IMR-90 (cell line): ENCODE data around the gene SLFNL1. TPM values are rescaled to one million over a fixed set of nuclear protein-coding genes. Genes with fewer than 3 reads are reported as not detected.
A peak's percentile ranks its signal among the peaks of the same experiment; 100 is the strongest.

Source experiments
- ATAC-seq: fragments of 200-7000 bp; cut with Tn5 transposase; 2 replicates; pipeline ENCODE4 v1.9.1; 2020; ENCODE audit warnings: low read depth, mild to moderate bottlenecking, moderate library complexity
- BruUV-seq: library from RNA; stranded (reverse); fragments of 400-500 nt; replicated peaks from 2 replicates; lab custom pipeline; 2021; lab: Mats Ljungman, UMichigan
- CTCF ChIA-PET: fragments of 300-600 bp; formaldehyde crosslinking; extraction: SDS; loops from one replicate; lab custom pipeline; 2021; ENCODE audit warnings: antibody characterized with exemption; lab: Yijun Ruan, JAX
- POLR2A ChIA-PET: fragments of 300-600 bp; sonication (Branson Sonifier 250); formaldehyde crosslinking; loops from one replicate; lab custom pipeline; 2022; ENCODE audit warnings: antibody characterized with exemption; ENCODE audit not compliant: unreplicated experiment; lab: Charles Lee
- DNase-seq: peaks from one replicate; pipeline ENCODE4 v3.0.0; 2013
- H2AFZ ChIP-seq: replicated peaks from 2 replicates; pipeline ENCODE3; 2013; ENCODE audit warnings: low read length, mild to moderate bottlenecking; ENCODE audit not compliant: poor library complexity
- H2AK5ac ChIP-seq: 2 replicates; pipeline ENCODE4 v1.6.1; 2013; ENCODE audit warnings: low read depth, low read length, inconsistent platforms
- H2AK9ac ChIP-seq: replicated peaks from 2 replicates; pipeline ENCODE3; 2013; ENCODE audit warnings: mild to moderate bottlenecking, low read depth, low read length, moderate library complexity; ENCODE audit not compliant: poor library complexity
- H2BK120ac ChIP-seq: 2 replicates; pipeline ENCODE4 v1.6.1; 2013; ENCODE audit warnings: low read depth, low read length, inconsistent platforms
- H2BK15ac ChIP-seq: 3 replicates; pipeline ENCODE4 v1.6.1; 2013; ENCODE audit warnings: low read depth, low read length, inconsistent platforms
- H2BK20ac ChIP-seq: 2 replicates; pipeline ENCODE4 v1.6.1; 2013; ENCODE audit warnings: low read depth, mild to moderate bottlenecking, inconsistent platforms, low read length, moderate library complexity
- H2BK5ac ChIP-seq: 2 replicates; pipeline ENCODE4 v1.6.1; 2013; ENCODE audit warnings: mild to moderate bottlenecking, low read depth, low read length, inconsistent platforms; ENCODE audit not compliant: poor library complexity, severe bottlenecking
- H3K14ac ChIP-seq: replicated peaks from 2 replicates; pipeline ENCODE4 v1.6.1; 2013; ENCODE audit warnings: low read depth, low read length, inconsistent platforms
- H3K18ac ChIP-seq: 2 replicates; pipeline ENCODE4 v1.6.1; 2013; ENCODE audit warnings: low read depth, low read length, control low read depth
- H3K23ac ChIP-seq: 2 replicates; pipeline ENCODE4 v1.6.1; 2013; ENCODE audit warnings: low read depth, low read length, inconsistent platforms
- H3K27ac ChIP-seq: 2 replicates; pipeline ENCODE4 v1.5.1; 2013; ENCODE audit warnings: mild to moderate bottlenecking, control low read depth, low read length; ENCODE audit not compliant: insufficient read depth
- H3K27me3 ChIP-seq: 2 replicates; pipeline ENCODE4 v1.6.1; 2013; ENCODE audit warnings: low read length; ENCODE audit not compliant: control insufficient read depth, insufficient read depth
- H3K36me3 ChIP-seq: 2 replicates; pipeline ENCODE4 v1.6.1; 2013; ENCODE audit warnings: low read length, mixed read lengths; ENCODE audit not compliant: control insufficient read depth, insufficient read depth
- H3K4ac ChIP-seq: 2 replicates; pipeline ENCODE4 v1.6.1; 2013; ENCODE audit warnings: low read depth, low read length, inconsistent platforms
- H3K4me1 ChIP-seq: 2 replicates; pipeline ENCODE4 v1.6.1; 2013; ENCODE audit warnings: low read length, mixed read lengths; ENCODE audit not compliant: control insufficient read depth, insufficient read depth
- H3K4me2 ChIP-seq: 2 replicates; pipeline ENCODE4 v1.6.1; 2013; ENCODE audit warnings: low read depth, mild to moderate bottlenecking, control low read depth, low read length, moderate library complexity
- H3K4me3 ChIP-seq: 2 replicates; pipeline ENCODE4 v1.5.1; 2013; ENCODE audit warnings: low read depth, mild to moderate bottlenecking, control low read depth, low read length, moderate library complexity; ENCODE audit not compliant: insufficient read depth
- H3K56ac ChIP-seq: 2 replicates; pipeline ENCODE4 v1.6.1; 2013; ENCODE audit warnings: low read length, inconsistent platforms; ENCODE audit not compliant: insufficient read depth; ENCODE audit errors: extremely low read depth
- H3K79me1 ChIP-seq, 2 experiments: 2 replicates each; pipeline ENCODE4 v1.6.1; 2013; ENCODE audit warnings: low read length in 2 of 2, inconsistent platforms in 1 of 2, low read depth in 1 of 2
- H3K9ac ChIP-seq: 2 replicates; pipeline ENCODE4 v1.6.1; 2013; ENCODE audit warnings: low read depth, low read length, control low read depth
- H3K9me1 ChIP-seq: 2 replicates; pipeline ENCODE4 v1.6.1; 2013; ENCODE audit warnings: low read length, inconsistent platforms; ENCODE audit not compliant: insufficient read depth
- H3K9me3 ChIP-seq: 2 replicates; pipeline ENCODE4 v1.6.1; 2013; ENCODE audit warnings: low read length; ENCODE audit not compliant: control insufficient read depth, insufficient read depth
- H4K20me1 ChIP-seq: 2 replicates; pipeline ENCODE4 v1.6.1; 2013; ENCODE audit warnings: low read length, inconsistent platforms; ENCODE audit not compliant: insufficient read depth
- H4K5ac ChIP-seq: 2 replicates; pipeline ENCODE4 v1.6.1; 2013; ENCODE audit warnings: mild to moderate bottlenecking, low read depth, low read length, control low read depth
- H4K8ac ChIP-seq, 2 experiments: 2 replicates each; pipeline ENCODE4 v1.6.1; 2013; ENCODE audit warnings: low read depth in 2 of 2, low read length in 2 of 2, control low read depth in 1 of 2, inconsistent platforms in 1 of 2
- H4K91ac ChIP-seq: 2 replicates; pipeline ENCODE4 v1.6.1; 2013; ENCODE audit warnings: low read depth, low read length, inconsistent platforms; ENCODE audit not compliant: insufficient read depth
- MAZ ChIP-seq: IDR thresholded peaks from 2 replicates; pipeline ENCODE4 v1.6.1; 2012; ENCODE audit warnings: low read depth, mild to moderate bottlenecking, low read length, improper control_type of control experiment, moderate library complexity, borderline replicate concordance
- RAD21 ChIP-seq: IDR thresholded peaks from 2 replicates; pipeline ENCODE4 v1.6.1; 2012; ENCODE audit warnings: low read length, improper control_type of control experiment
- SMC3 ChIP-seq: fragments of 150-350 bp; IDR thresholded peaks from 2 replicates; pipeline ENCODE4 v1.6.1; 2016; ENCODE audit warnings: low read depth, mild to moderate bottlenecking, antibody characterized with exemption, low read length, moderate library complexity
- WGBS, 2 experiments: methylation state at CpG; one replicate each; pipeline versions ENCODE4 v1.1.5 to v1.1.7; 2013; ENCODE audit warnings: missing lambda C conversion rate in 2 of 2; ENCODE audit not compliant: insufficient read length in 1 of 2; ENCODE audit errors: extremely low coverage in 2 of 2; 5-methylcytosine and 5-hydroxymethylcytosine counted together
- dilution Hi-C: fragments of 300-500 bp; cut with HindIII; formaldehyde crosslinking; loops from one replicate; pipeline ENCODE4 v1.14.3; 2018; ENCODE audit warnings: low sequenced_read_pairs; ENCODE audit not compliant: unreplicated experiment
- in situ Hi-C: fragments of 300-500 bp; cut with MboI; formaldehyde crosslinking; loops from 3 replicates; pipeline ENCODE4 v1.14.3; 2019; ENCODE audit warnings: low sequenced_read_pairs, inconsistent platforms, mixed read lengths
- intact Hi-C: fragments of 100-400 bp; cut with micrococcal nuclease; formaldehyde crosslinking; loops from 2 replicates; pipeline ENCODE4 v1.10.0; 2022
- polyA plus RNA-seq, 3 experiments: library from polyadenylated mRNA; depleted of rRNA; stranded (reverse); fragments of >200 nt; gene quantifications; 2 replicates each; pipeline ENCODE4 v1.2.3, GENCODE V29; 2012; ENCODE audit warnings: low replicate concordance in 1 of 3
- total RNA-seq: library from RNA; depleted of rRNA; stranded (reverse); fragments of >200 nt; gene quantifications from 2 replicates; pipeline ENCODE4 v1.2.3, GENCODE V29; 2012
- TF ChIP-seq, protein P1 (sequence below): conservative IDR thresholded peaks from 2 replicates; pipeline ENCODE4 v1.5.1; 2012; ENCODE audit warnings: mild to moderate bottlenecking, low read depth, low read length, improper control_type of control experiment

Gene SLFNL1
- total and polyA plus RNA-seq, 2 of the 4 experiments (the other 2 are of a cell fraction): under 0.01 to 0.09 TPM

DNA sequence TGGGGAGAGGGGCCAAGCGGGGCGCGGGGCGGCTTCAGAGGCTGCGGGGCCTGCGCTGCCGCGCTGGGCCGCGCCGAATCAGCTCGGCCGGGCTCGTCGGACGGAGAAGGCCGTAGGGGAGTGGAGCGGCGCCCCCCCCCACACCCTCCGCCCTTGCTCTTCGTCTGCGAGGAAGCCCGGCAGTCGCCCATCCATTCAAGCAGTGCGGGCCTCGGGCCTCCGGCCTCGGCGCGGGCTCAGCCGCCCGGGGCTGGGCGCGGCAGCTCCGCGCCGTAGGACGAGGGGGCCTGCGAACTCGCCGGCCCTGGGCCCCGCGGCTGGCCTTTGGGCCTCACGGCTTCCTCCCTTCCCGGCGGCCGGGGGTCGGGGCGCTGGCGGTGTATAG is 41.5 kb downstream of the SLFNL1 start:
- Histone ChIP-seq H4K8ac (peak overlapping the region; percentile 17 to 79; a peak in 2 of 4 replicates), H3K4me3 (peak overlapping the region; percentile 67), H3K56ac (0 out of 2 replicates have a peak overlapping the region, but pooled peaks have one; percentile 25), H3K9ac (peak overlapping the region; percentile 63), H2BK15ac (no peak overlapping the region), H3K18ac (no peak overlapping the region), H3K4me2 (peak overlapping the region; percentile 90), H3K14ac (peak overlapping the region; percentile 80), H4K91ac (peak overlapping the region; percentile 48), H3K36me3 (no peaks in the 10 kb centered on the region; the same call in 1 of the 2 replicates), H3K27me3 (no peaks in the 10 kb centered on the region), H4K20me1 (peaks cover 28% of the 10 kb centered on the region), H3K79me1 (peaks cover 4 to 47% of the 10 kb centered on the region in 2 experiments), H2AK9ac (peak overlapping the region; percentile 98), H4K5ac (no peak overlapping the region), H3K27ac (peak overlapping the region; percentile 70), H3K9me3 (no peaks in the 10 kb centered on the region), H3K4me1 (peaks cover 18% of the 10 kb centered on the region), H3K4ac (peak overlapping the region; percentile 42), H2BK5ac (peak overlapping the region; percentile 69), H2BK20ac (no peak overlapping the region), H3K23ac (peak overlapping the region; percentile 55; the same call in 1 of the 2 replicates), H3K9me1 (peaks cover 20% of the 10 kb centered on the region), H2BK120ac (no peak overlapping the region), H2AFZ (peak overlapping the region; percentile 93), H2AK5ac (peak overlapping the region; percentile 41)
- peak; percentile 16 for ATAC-seq
- TF ChIP-seq MAZ: no peak
- TF ChIP-seq, protein P1, sequence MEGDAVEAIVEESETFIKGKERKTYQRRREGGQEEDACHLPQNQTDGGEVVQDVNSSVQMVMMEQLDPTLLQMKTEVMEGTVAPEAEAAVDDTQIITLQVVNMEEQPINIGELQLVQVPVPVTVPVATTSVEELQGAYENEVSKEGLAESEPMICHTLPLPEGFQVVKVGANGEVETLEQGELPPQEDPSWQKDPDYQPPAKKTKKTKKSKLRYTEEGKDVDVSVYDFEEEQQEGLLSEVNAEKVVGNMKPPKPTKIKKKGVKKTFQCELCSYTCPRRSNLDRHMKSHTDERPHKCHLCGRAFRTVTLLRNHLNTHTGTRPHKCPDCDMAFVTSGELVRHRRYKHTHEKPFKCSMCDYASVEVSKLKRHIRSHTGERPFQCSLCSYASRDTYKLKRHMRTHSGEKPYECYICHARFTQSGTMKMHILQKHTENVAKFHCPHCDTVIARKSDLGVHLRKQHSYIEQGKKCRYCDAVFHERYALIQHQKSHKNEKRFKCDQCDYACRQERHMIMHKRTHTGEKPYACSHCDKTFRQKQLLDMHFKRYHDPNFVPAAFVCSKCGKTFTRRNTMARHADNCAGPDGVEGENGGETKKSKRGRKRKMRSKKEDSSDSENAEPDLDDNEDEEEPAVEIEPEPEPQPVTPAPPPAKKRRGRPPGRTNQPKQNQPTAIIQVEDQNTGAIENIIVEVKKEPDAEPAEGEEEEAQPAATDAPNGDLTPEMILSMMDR: no peak
- no peak for TF ChIP-seq RAD21
- TF ChIP-seq SMC3: no peak
- in situ Hi-C loops: no loop called here
- ChIA-PET CTCF (interaction anchor here (0.7 to 1.6 kb wide), 2 partner anchors 23 kb away, joined by 3 to 5 read pairs; no protein-coding TSS in a partner anchor), POLR2A (interaction anchor here (0.6 kb wide), 1 partner anchor 213 kb away, joined by 6 read pairs; no protein-coding TSS in a partner anchor)
- BruUV-seq: no TSS peak
- DNase-seq: no peak
- dilution Hi-C loops: no loop called here
- intact Hi-C loops: no loop called here
- 0% methylated on average over 13 of the region's 50 CpGs; no CpG with 5 or more reads in 1 of the 2 experiments for WGBS, 2 experiments
